A549 (cell line): ENCODE measurements around the gene BBS9.

Source experiments
- CEBPB ChIP-seq, 2 experiments: fragments of >200 bp in 1 of 2; sonication (Bioruptor Twin) in 1 of 2; formaldehyde crosslinking in 1 of 2; IDR thresholded peaks; 2 replicates each; pipeline ENCODE4 v1.6.1; 2012 to 2016
- CTCF ChIP-seq: fragments of >200 bp; sonication (Bioruptor Twin); formaldehyde crosslinking; IDR thresholded peaks from 3 replicates; pipeline ENCODE4 v1.5.1; 2016
- KDM1A ChIP-seq: fragments of 200-600 bp; sonication (generic); IDR thresholded peaks from 2 replicates; pipeline ENCODE4 v1.6.1; 2016; ENCODE audit warnings: low read depth, mild to moderate bottlenecking
- PBX3 ChIP-seq: IDR thresholded peaks from 2 replicates; pipeline ENCODE4 v1.6.1; 2012
- RAD21 ChIP-seq, 2 experiments: fragments of >200 bp in 1 of 2; sonication (Bioruptor Twin) in 1 of 2; formaldehyde crosslinking in 1 of 2; IDR thresholded peaks in 1 of 2; conservative IDR thresholded peaks in 1 of 2; 2 replicates in 1 of 2; 3 replicates in 1 of 2; pipeline ENCODE4 v1.6.1; 2012 to 2018; ENCODE audit warnings: inconsistent platforms in 1 of 2
- REST ChIP-seq: fragments of 200-600 bp; sonication (generic); IDR thresholded peaks from 2 replicates; pipeline ENCODE4 v1.6.1; 2016; ENCODE audit warnings: antibody characterized with exemption, mild to moderate bottlenecking, moderate library complexity

- no peak for TF ChIP-seq CTCF
- TF ChIP-seq RAD21 (conservative IDR thresholded peaks at IDR 0.05 in 1 of 2, IDR thresholded peaks at IDR 0.05 in 1 of 2), result no peak
- TF ChIP-seq KDM1A, result no peak
- no peak for TF ChIP-seq PBX3
- no peak for TF ChIP-seq REST
- no peak for TF ChIP-seq CEBPB (IDR thresholded peaks at IDR 0.05)
Observed at GRCh38 chr7:33495207-33495606, 365.8 kb downstream of the BBS9 start.
